ENCODE data around the gene TIAM2.

DNA sequence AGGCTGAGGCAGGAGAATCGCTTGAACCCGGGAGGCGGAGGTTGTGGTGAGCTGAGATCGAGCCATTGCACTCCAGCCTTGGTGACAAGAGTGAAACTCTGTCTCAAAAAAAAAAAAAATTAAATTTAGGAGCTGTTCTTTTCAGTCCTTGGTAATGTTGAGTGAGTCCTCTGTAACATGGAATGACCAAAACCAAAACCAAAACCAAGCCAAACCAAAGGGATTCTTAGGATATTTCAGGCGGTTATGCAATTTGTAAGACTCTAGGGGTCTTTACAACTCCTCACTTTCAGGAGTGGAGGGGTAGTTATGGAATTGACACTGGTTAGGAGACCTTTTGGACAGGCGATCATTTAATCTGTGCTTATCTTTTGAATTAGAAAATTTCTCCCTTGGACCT, 15.8 kb downstream of the TIAM2 start:
- TF ChIP-seq, protein P1, sequence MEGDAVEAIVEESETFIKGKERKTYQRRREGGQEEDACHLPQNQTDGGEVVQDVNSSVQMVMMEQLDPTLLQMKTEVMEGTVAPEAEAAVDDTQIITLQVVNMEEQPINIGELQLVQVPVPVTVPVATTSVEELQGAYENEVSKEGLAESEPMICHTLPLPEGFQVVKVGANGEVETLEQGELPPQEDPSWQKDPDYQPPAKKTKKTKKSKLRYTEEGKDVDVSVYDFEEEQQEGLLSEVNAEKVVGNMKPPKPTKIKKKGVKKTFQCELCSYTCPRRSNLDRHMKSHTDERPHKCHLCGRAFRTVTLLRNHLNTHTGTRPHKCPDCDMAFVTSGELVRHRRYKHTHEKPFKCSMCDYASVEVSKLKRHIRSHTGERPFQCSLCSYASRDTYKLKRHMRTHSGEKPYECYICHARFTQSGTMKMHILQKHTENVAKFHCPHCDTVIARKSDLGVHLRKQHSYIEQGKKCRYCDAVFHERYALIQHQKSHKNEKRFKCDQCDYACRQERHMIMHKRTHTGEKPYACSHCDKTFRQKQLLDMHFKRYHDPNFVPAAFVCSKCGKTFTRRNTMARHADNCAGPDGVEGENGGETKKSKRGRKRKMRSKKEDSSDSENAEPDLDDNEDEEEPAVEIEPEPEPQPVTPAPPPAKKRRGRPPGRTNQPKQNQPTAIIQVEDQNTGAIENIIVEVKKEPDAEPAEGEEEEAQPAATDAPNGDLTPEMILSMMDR (IDR thresholded peaks at IDR 0.05): no peak
- no peak for TF ChIP-seq POLR2A (IDR thresholded peaks at IDR 0.05)

Measured in adrenal gland (tissue), 5 donors.